WERI-Rb-1 (cell line): Measurements from ENCODE around the gene HCRT.

Experiments
- DNase-seq: peaks from one replicate; pipeline ENCODE4 v3.0.0-alpha.2; 2020
- H3K27ac ChIP-seq: fragments of 250-450 bp; sonication (Bioruptor Pico); 2 replicates; pipeline ENCODE4 v1.5.1; 2020; ENCODE audit warnings: mild to moderate bottlenecking, moderate library complexity
- H3K27me3 ChIP-seq: fragments of 250-450 bp; sonication (Bioruptor Pico); 2 replicates; pipeline ENCODE4 v1.5.1; 2021; ENCODE audit warnings: mild to moderate bottlenecking, low read depth, moderate library complexity; ENCODE audit not compliant: insufficient read depth, severe bottlenecking
- H3K36me3 ChIP-seq: fragments of 250-450 bp; sonication (Bioruptor Pico); 2 replicates; pipeline ENCODE4 v1.5.1; 2020; ENCODE audit warnings: mild to moderate bottlenecking, moderate library complexity
- H3K4me3 ChIP-seq: 2 replicates; pipeline ENCODE4 v1.5.1; 2011; ENCODE audit warnings: low read depth, mild to moderate bottlenecking, control low read depth, low read length
- H3K9me3 ChIP-seq: fragments of 250-450 bp; sonication (Bioruptor Pico); 2 replicates; pipeline ENCODE4 v1.5.1; 2021; ENCODE audit warnings: mild to moderate bottlenecking, moderate library complexity; ENCODE audit not compliant: severe bottlenecking
- CTCF ChIP-seq: IDR thresholded peaks from 2 replicates; pipeline ENCODE4 v1.5.1; 2011; ENCODE audit warnings: low read depth, mild to moderate bottlenecking, control low read depth, inconsistent platforms, low read length

Gene HCRT, protein sequence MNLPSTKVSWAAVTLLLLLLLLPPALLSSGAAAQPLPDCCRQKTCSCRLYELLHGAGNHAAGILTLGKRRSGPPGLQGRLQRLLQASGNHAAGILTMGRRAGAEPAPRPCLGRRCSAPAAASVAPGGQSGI

DNA sequence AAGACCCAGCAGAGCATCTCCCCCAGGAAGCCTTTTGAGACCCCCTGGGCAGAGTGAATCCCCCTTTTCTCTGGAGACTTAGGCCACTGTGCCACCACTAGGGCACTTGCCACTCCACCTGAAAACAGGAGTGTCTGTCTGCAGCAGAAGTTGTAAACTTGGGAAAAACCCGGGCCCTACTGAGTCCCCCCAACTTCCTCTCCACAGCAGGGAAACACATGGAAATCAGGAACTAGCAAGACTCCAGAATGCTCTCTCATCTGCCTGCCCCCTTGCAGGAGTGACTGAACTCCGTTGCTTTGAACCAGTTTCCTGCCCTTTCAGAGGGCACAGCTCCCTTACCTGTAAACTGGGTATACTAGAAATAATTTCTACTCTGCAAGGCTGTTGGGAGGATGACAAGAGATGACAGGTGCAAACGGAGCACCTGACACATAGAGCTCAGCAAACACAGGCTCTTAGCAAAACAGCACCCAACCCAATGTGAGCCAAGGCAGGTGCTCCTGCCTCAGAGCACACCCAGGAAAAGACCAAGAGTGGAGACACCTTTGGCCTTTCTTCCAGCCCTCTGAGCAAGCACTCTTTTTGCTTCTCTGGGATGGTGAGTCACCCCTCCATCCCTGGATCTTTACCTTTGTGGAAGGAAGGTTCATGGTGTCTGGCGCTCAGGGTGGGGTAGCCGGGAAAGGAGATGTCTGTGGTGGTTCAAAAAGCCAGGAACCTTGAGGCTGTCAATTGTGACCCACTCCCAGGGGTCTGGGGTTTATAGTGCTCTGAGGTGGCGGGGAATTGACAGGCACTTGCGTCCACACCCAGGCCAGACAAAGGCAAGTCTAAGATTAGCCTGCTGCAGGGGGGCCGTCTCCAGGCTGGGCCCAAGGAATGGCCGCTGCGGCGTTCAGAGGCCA lies at the start of gene HCRT:
Gene HCRT, minus strand, starts transcription at position 740 of the 908 bp plus-strand sequence. Its CDS starts 87 bp downstream, at position 653.
- Histone ChIP-seq H3K4me3 (no peak within 1 kb of the TSS), H3K36me3 (no peaks in the 10 kb centered on the region), H3K27ac (no peak within 1 kb of the TSS), H3K27me3 (no peaks in the 10 kb centered on the region), H3K9me3 (no peaks in the 10 kb centered on the region)
- DNase-seq, result no peak
- TF ChIP-seq CTCF, result no peak

DNA sequence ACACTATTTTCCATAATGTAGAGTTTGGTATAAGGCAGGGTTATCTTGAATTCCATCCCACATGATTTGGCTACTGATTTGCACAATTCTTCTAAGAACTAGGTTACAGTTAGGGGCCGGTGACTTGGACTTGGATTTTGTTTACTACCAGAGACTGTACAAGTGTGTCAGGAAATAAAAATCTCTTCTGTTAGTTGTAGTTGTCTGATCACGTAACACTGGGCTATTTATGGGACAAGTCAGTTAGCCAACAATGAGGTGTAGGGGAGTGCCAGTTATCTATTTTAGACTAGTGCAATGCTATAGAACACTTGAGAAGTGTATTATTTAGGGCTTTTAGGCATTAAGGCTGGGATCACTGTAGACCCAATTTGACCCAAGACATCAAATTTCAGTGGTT lies 48.7 kb upstream of the HCRT start:
- H3K27ac ChIP-seq, result no peak overlapping the region
- no peaks in the 10 kb centered on the region for H3K27me3 ChIP-seq
- no peaks in the 10 kb centered on the region for H3K9me3 ChIP-seq
- DNase-seq, result no peak
- TF ChIP-seq CTCF, result no peak
- no peak overlapping the region for H3K4me3 ChIP-seq
- peaks cover 6% of the 10 kb centered on the region for H3K36me3 ChIP-seq

- Histone ChIP-seq H3K4me3 (no peak overlapping the region), H3K27ac (no peak overlapping the region), H3K36me3 (peaks cover 6% of the 10 kb centered on the region)
Measured at GRCh38 chr17:42233156-42233555, 47.9 kb upstream of the HCRT start.

DNA sequence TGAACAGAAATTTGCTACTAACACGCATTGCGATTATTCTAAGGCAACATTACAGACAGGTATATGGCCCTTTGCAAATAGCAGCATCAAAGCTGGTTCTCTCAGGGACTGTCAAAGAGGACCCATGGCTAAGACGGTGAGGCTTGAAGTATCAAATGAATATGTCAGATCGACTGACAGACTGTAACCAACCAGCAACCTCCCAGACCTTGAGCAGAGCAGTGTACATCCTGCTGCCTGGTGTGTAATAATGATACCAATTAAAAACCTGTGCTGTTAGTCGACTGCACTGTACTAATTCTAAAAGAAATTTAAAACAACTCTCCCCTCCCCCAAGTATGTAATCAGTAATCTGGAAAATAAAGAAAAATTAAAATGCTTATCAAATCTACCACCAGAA lies 45.0 kb upstream of the HCRT start:
- TF ChIP-seq CTCF, result no peak
- no peak overlapping the region for H3K4me3 ChIP-seq
- peaks cover 6% of the 10 kb centered on the region for H3K36me3 ChIP-seq
- H3K27me3 ChIP-seq, result no peaks in the 10 kb centered on the region
- no peaks in the 10 kb centered on the region for H3K9me3 ChIP-seq
- H3K27ac ChIP-seq, result no peak overlapping the region
- no peak for DNase-seq

More at GRCh38 chr17:42233156-42233555, 47.9 kb upstream of the HCRT start:
- Histone ChIP-seq H3K27me3 (no peaks in the 10 kb centered on the region), H3K9me3 (no peaks in the 10 kb centered on the region)
- TF ChIP-seq CTCF, result no peak
- DNase-seq, result no peak

GRCh38 chr17:42227849-42228700 lies 42.8 kb upstream of the HCRT start:
- Histone ChIP-seq H3K9me3 (no peaks in the 10 kb centered on the region), H3K4me3 (no peak overlapping the region), H3K27ac (no peak overlapping the region), H3K27me3 (no peaks in the 10 kb centered on the region), H3K36me3 (peaks cover 17% of the 10 kb centered on the region)
- no peak for TF ChIP-seq CTCF
- no peak for DNase-seq
